ENCODE measurements around the gene DMAC2L.
A peak's percentile ranks its signal among the peaks of the same experiment; 100 is the strongest.
"Not testable (repeated sequence)": the region's sequence is repeated elsewhere in the genome, so short reads cannot be mapped to it uniquely, and the experiment has no call there.

The DMAC2L gene

GRCh38 chr14:50312734-50313054 lies 570 bp downstream of the DMAC2L start:
- Histone ChIP-seq H3K27me3 (ENCODE audit: insufficient read depth, low read length, poor library complexity, severe bottlenecking) (no peaks in the 10 kb centered on the region), H3K4me1 (ENCODE audit: insufficient read depth, low read length, poor library complexity, severe bottlenecking) (peaks cover 31% of the 10 kb centered on the region), H3K79me2 (ENCODE audit: insufficient read depth, low read length) (peaks cover 50% of the 10 kb centered on the region), H3K4me2 (ENCODE audit: low read depth, low read length, poor library complexity, severe bottlenecking) (peak overlapping the region; percentile 98), H3K9me2 (replicated peaks; ENCODE audit: low read depth, low read length) (no peaks in the 10 kb centered on the region), H3K4me3 (ENCODE audit: low read length, poor library complexity, severe bottlenecking) (peak overlapping the region; percentile 94), H3K36me3 (ENCODE audit: insufficient read depth, low read length) (no peaks in the 10 kb centered on the region), H3K9me3 (ENCODE audit: insufficient read depth, low read depth, low read length) (peaks cover 8% of the 10 kb centered on the region; the same call in 1 of the 2 replicates), H3F3A (ENCODE audit: low read depth) (no peaks in the 10 kb centered on the region), H4K20me1 (ENCODE audit: insufficient read depth, low read length, poor library complexity, severe bottlenecking) (peaks cover 3% of the 10 kb centered on the region), H3K9ac (ENCODE audit: low read depth, low read length, poor library complexity, severe bottlenecking) (peak overlapping the region; percentile 79), H2AFZ (ENCODE audit: low read length) (peak overlapping the region; percentile 92)
- TF ChIP-seq CTCF (conservative IDR thresholded peaks at IDR 0.05; ENCODE audit: low read length) (no peak), EZH2phosphoT487 (IDR thresholded peaks at IDR 0.05; ENCODE audit: borderline replicate concordance) (no peak)

GRCh38 chr14:50314098-50314497 lies 2.0 kb downstream of the DMAC2L start:
- not testable (repeated sequence) for H3K9me2 ChIP-seq (replicated peaks; ENCODE audit: low read depth, low read length); H3K9ac ChIP-seq (ENCODE audit: low read depth, low read length, poor library complexity, severe bottlenecking); H3K4me2 ChIP-seq (ENCODE audit: low read depth, low read length, poor library complexity, severe bottlenecking); H3K9me3 ChIP-seq (ENCODE audit: insufficient read depth, low read depth, low read length); H3K36me3 ChIP-seq (ENCODE audit: insufficient read depth, low read length); H2AFZ ChIP-seq (ENCODE audit: low read length); H3F3A ChIP-seq (ENCODE audit: low read depth); H3K27me3 ChIP-seq (ENCODE audit: insufficient read depth, low read length, poor library complexity, severe bottlenecking); H3K4me3 ChIP-seq (ENCODE audit: low read length, poor library complexity, severe bottlenecking); H4K20me1 ChIP-seq (ENCODE audit: insufficient read depth, low read length, poor library complexity, severe bottlenecking)
- peaks cover 20% of the 10 kb centered on the region for H3K4me1 ChIP-seq (ENCODE audit: insufficient read depth, low read length, poor library complexity, severe bottlenecking)
- H3K79me2 ChIP-seq (ENCODE audit: insufficient read depth, low read length), result peaks cover 51% of the 10 kb centered on the region

GRCh38 chr14:50318031-50318626 lies 6.0 kb downstream of the DMAC2L start:
- TF ChIP-seq EZH2phosphoT487 (IDR thresholded peaks at IDR 0.05; ENCODE audit: borderline replicate concordance) (no peak), CTCF (conservative IDR thresholded peaks at IDR 0.05; ENCODE audit: low read length) (peak; percentile 73)
- Histone ChIP-seq H3K9ac (ENCODE audit: low read depth, low read length, poor library complexity, severe bottlenecking) (peak overlapping the region; percentile 9), H3K9me2 (replicated peaks; ENCODE audit: low read depth, low read length) (no peaks in the 10 kb centered on the region), H2AFZ (ENCODE audit: low read length) (no peak overlapping the region), H3K36me3 (ENCODE audit: insufficient read depth, low read length) (peaks cover 4% of the 10 kb centered on the region; the same call in 1 of the 2 replicates), H3K4me3 (ENCODE audit: low read length, poor library complexity, severe bottlenecking) (no peak overlapping the region), H3K9me3 (ENCODE audit: insufficient read depth, low read depth, low read length) (peaks cover 8% of the 10 kb centered on the region; the same call in 1 of the 2 replicates), H3K79me2 (ENCODE audit: insufficient read depth, low read length) (peaks cover 21% of the 10 kb centered on the region), H3F3A (ENCODE audit: low read depth) (no peaks in the 10 kb centered on the region), H3K27me3 (ENCODE audit: insufficient read depth, low read length, poor library complexity, severe bottlenecking) (no peaks in the 10 kb centered on the region), H3K4me2 (ENCODE audit: low read depth, low read length, poor library complexity, severe bottlenecking) (no peak overlapping the region), H4K20me1 (ENCODE audit: insufficient read depth, low read length, poor library complexity, severe bottlenecking) (no peaks in the 10 kb centered on the region), H3K4me1 (ENCODE audit: insufficient read depth, low read length, poor library complexity, severe bottlenecking) (peaks cover 14% of the 10 kb centered on the region)

- Histone ChIP-seq H3K9me3 (ENCODE audit: insufficient read depth, low read depth, low read length) (peaks cover under 1% of the 10 kb centered on the region; the same call in 1 of the 2 replicates), H4K20me1 (ENCODE audit: insufficient read depth, low read length, poor library complexity, severe bottlenecking) (no peaks in the 10 kb centered on the region), H3K27me3 (ENCODE audit: insufficient read depth, low read length, poor library complexity, severe bottlenecking) (no peaks in the 10 kb centered on the region), H3K9me2 (replicated peaks; ENCODE audit: low read depth, low read length) (no peaks in the 10 kb centered on the region), H3K4me2 (ENCODE audit: low read depth, low read length, poor library complexity, severe bottlenecking) (no peak overlapping the region), H3K36me3 (ENCODE audit: insufficient read depth, low read length) (peaks cover 9% of the 10 kb centered on the region; the same call in 1 of the 2 replicates), H3K9ac (ENCODE audit: low read depth, low read length, poor library complexity, severe bottlenecking) (no peak overlapping the region), H3K4me3 (ENCODE audit: low read length, poor library complexity, severe bottlenecking) (no peak overlapping the region), H3F3A (ENCODE audit: low read depth) (no peaks in the 10 kb centered on the region), H3K79me2 (ENCODE audit: insufficient read depth, low read length) (peaks cover 11% of the 10 kb centered on the region), H2AFZ (ENCODE audit: low read length) (no peak overlapping the region), H3K4me1 (ENCODE audit: insufficient read depth, low read length, poor library complexity, severe bottlenecking) (peaks cover 9% of the 10 kb centered on the region)
- no peak for TF ChIP-seq CTCF (conservative IDR thresholded peaks at IDR 0.05; ENCODE audit: low read length)
- TF ChIP-seq EZH2phosphoT487 (IDR thresholded peaks at IDR 0.05; ENCODE audit: borderline replicate concordance), result no peak
Observed at GRCh38 chr14:50319293-50319692, 7.2 kb downstream of the DMAC2L start.
